Upper lobe of left lung (tissue), 4 donors: ENCODE measurements around the gene SRRM5.

ENCODE experiments used
- CTCF ChIP-seq, 6 experiments: fragments of 450-650 bp in 4 of 6; fragments of 200-600 bp in 2 of 6; sonication (generic) in 2 of 6; IDR thresholded peaks; one replicate each; pipeline ENCODE4 v1.5.1; 2016 to 2019; ENCODE audit warnings: antibody characterized with exemption in 6 of 6
- POLR2AphosphoS5 ChIP-seq, 2 donors: sonication (generic); formaldehyde crosslinking; IDR thresholded peaks; one replicate each; pipeline ENCODE4 v1.5.1; 2017; ENCODE audit warnings: antibody characterized with exemption in 2 of 2

DNA sequence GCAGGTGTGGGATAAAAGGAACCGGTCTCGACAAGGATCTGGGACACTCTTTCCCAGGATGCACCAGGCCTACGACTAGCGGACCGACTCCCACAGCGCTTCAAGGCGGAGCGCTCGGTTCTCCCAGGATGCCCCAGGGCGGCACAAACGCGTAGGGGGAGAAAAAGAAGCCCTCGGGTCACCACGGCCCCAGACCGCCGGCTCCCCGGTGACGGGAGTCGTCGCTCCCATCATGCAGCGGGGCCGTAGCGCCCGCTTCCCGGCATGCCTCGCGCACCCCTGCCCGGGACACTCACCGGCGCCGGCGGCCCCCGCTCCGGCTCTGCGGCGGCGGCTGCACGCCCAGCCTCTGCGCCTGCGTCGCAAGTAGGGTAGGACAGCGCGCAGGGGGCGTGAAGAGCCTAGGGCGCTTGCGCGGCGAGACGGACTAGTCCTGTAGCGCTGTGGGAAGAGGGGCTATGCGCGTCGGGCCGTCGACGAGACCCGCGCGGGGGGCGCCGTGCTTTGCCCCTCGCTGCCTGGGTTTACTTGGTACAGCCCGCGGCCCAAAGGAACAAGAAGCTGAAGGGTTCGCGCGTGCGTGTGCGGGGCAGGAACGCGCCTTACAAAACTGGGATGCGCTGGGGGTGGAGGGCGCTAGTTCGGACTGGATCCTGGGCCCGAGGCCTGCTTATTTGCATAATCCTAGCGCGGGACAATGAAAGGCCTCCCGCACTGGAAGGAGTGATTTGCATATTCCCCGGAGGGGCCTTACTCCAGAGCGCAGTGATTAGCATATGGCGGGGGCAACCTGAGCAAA is 7.6 kb downstream of the SRRM5 start, which contains the start of gene ZNF428:
- peak in 1 of 6 experiments; percentile 3 for TF ChIP-seq CTCF (IDR thresholded peaks at IDR 0.05)
- TF ChIP-seq POLR2AphosphoS5 (IDR thresholded peaks at IDR 0.05) = peak; percentile 72 to 74
